GM12872 (cell line): ENCODE data around the gene LMOD3.

Experiments used
- CTCF ChIP-seq: IDR thresholded peaks from 3 replicates; pipeline ENCODE4 v1.5.1; 2011; ENCODE audit warnings: low read depth, mild to moderate bottlenecking, low read length, moderate library complexity; ENCODE audit not compliant: insufficient read depth

The LMOD3 gene

GRCh38 chr3:69080233-69080920 is 42.0 kb downstream of the LMOD3 start, which contains the start of gene UBA3:
Gene UBA3, minus strand, starts transcription at chr3:69080365. Its CDS starts 12 bp downstream, at chr3:69080353.
- TF ChIP-seq CTCF, result no peak

- TF ChIP-seq CTCF, result no peak
Observed at GRCh38 chr3:69079269-69080159, 42.9 kb downstream of the LMOD3 start.

GRCh38 chr3:69072928-69073327 is 49.5 kb downstream of the LMOD3 start:
- TF ChIP-seq CTCF, result no peak

GRCh38 chr3:69066121-69066520 is 56.3 kb downstream of the LMOD3 start:
- TF ChIP-seq CTCF, result no peak

- TF ChIP-seq CTCF, result no peak
Observed at GRCh38 chr3:69065318-69065964, 57.0 kb downstream of the LMOD3 start.

GRCh38 chr3:69063636-69064035 is 58.8 kb downstream of the LMOD3 start:
- no peak for TF ChIP-seq CTCF

- no peak for TF ChIP-seq CTCF
Observed at GRCh38 chr3:69059688-69060087, 62.7 kb downstream of the LMOD3 start.
